Renal cortex interstitium (tissue), 11 donors: ENCODE measurements around the gene TCIRG1. TPM values are rescaled to one million over a fixed set of nuclear protein-coding genes. Genes with fewer than 3 reads are reported as not detected.
"Not testable (repeated sequence)": the region's sequence is repeated elsewhere in the genome, so short reads cannot be mapped to it uniquely, and the experiment has no call there.

Experiments used
- DNase-seq, 11 donors: peaks; one replicate each; pipeline ENCODE4 v3.0.0-alpha.2; 2013; ENCODE audit warnings: low read depth in 9 of 11, low spot score in 4 of 11; ENCODE audit errors: extremely low read depth in 1 of 11
- polyA plus RNA-seq, 3 donors: library from polyadenylated mRNA; unstranded; fragments of 120-200 nt; gene quantifications; one replicate each; pipeline ENCODE4 v1.2.1, GENCODE V29; 2013; ENCODE audit not compliant: insufficient read length in 3 of 3

TCIRG1 gene
- polyA plus RNA-seq, 3 donors, result 16.4 to 31.3 (median 25.0) TPM

DNA sequence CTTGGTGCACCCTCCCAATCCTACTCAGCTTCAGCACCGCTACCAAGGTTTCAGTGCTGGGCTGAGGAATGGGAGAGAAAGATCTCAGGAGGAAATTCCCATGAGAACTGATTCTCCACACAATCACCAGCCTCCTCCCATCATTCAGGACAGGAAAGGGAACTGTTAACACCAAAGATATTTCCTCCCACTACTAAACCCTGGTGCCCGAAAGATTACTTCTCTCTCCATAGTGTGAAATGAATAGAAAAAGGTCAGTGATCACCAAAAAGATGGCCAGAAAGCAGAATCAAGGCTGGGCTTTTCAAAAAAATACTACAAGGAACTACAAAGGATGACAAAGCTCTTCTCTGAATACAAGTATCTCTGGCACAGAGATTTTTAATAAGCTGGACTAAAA lies 26.1 kb downstream of the TCIRG1 start:
- DNase-seq, result no peak

GRCh38 chr11:68065841-68066240 lies 27.0 kb downstream of the TCIRG1 start:
- no peak for DNase-seq

- DNase-seq, result no peak
Observed at GRCh38 chr11:68066742-68067141, 27.9 kb downstream of the TCIRG1 start.

DNA sequence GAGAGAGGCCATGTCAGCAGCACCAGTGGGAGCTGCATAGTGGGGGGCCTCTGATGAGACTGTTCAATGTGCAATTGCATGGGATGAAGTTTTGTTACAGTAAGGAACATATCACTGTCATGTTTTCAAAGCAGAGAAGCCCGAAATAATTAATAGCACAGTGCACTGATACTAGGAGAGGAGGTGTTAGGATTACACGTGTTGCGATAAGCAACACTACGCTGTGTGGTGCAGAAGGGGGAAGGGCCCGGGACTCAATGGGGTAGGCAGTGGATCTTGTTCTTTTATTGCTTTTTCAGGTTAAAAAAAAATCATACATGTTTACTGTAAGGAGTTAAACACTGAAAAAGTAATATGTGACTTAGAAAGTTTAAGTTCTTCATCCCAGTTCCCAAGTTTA lies 29.2 kb downstream of the TCIRG1 start:
- no peak for DNase-seq

GRCh38 chr11:68071281-68072048 lies 32.6 kb downstream of the TCIRG1 start:
- DNase-seq, result no peak

GRCh38 chr11:68074584-68075352 lies 35.9 kb downstream of the TCIRG1 start:
- no peak for DNase-seq

GRCh38 chr11:68076371-68077042 lies 37.7 kb downstream of the TCIRG1 start:
- no peak for DNase-seq

GRCh38 chr11:68077617-68078582 lies 39.1 kb downstream of the TCIRG1 start:
- peak in 1 of 11 donors; percentile 18 for DNase-seq

DNA sequence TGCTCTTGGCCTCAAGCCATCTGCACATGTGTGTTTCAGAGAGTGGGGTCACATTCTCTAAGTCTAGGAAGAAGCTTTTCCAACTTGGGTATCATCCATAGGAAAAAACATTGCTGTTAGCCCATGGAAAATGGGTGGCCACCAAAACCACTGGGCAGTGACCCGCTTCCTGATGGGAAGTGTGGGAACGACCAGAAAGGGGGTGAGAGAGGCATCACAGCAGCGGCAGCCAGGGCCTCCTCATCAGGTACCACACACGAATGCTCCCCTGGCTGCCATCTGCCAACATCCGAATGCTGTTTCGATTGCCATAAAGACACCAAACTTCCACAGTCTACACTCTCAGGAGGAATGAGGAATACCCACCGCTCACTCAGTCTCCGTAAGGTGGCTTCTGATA lies 42.0 kb downstream of the TCIRG1 start:
- no peak for DNase-seq

GRCh38 chr11:68081691-68082090 lies 42.9 kb downstream of the TCIRG1 start:
- no peak for DNase-seq

- DNase-seq, result no peak
Observed at GRCh38 chr11:68082481-68082880, 43.7 kb downstream of the TCIRG1 start.

DNA sequence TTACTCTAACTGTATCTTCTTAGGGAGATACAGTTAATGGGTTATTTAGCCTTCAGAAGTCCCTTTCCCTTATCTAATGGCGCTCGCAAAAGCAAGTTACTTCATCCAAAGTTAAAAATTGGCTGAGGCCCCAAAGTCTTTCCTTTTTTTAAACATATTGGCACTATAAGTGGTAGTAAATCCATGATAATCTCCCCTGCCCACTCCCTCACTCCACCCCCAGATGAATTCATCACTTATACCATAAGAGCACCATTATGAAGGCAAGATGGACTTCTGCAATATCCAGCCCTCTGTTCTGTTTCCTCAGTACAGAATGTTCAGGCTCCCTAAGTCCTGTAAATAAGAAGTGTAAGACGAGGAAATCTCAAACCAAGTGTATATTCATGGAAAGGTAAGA lies 44.7 kb downstream of the TCIRG1 start:
- no peak for DNase-seq

DNA sequence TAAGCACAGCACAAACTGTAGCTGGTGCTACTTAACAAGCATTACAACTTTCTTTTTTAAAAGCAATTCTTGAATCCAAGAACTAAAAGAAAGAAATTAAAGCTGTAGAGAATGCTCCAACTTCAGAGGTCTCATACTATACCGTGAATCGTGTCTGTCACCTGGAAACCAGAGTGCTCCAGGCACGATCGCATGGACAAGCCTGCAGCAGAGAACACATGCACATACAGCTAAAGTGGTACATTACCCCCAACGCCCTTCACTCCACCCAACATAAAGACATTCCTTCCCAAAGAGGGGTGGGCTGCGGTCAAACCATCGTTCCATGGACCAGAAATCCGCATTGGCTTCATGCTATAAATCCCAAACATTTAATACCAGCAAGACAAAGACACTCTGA lies 50.9 kb downstream of the TCIRG1 start:
- no peak for DNase-seq

GRCh38 chr11:68090287-68090686 lies 51.5 kb downstream of the TCIRG1 start:
- no peak for DNase-seq

GRCh38 chr11:68090706-68091105 lies 51.9 kb downstream of the TCIRG1 start:
- no peak for DNase-seq

- no peak for DNase-seq
Observed at GRCh38 chr11:68092411-68092810, 53.6 kb downstream of the TCIRG1 start.

DNA sequence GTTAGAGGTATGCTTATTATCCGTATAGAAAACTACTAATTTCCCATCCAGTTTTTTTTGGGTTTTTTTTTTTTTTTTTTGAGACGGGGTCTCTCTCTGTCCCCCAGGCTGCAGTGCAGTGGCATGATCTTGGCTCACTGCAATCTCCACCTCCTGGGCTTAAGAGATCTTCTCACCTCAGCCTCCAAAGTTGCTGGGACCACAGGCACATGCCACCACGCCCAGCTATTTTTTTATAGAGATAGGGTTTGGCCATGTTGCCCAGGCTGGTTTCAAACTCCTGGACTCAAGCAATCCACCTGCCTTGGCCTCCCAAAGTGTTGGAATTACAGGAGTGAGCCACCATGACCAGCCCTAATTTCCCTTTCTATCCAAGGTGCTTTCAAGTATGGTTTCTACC lies 54.1 kb downstream of the TCIRG1 start:
- DNase-seq, result not testable (repeated sequence)

GRCh38 chr11:68093565-68093964 lies 54.7 kb downstream of the TCIRG1 start:
- no peak for DNase-seq

DNA sequence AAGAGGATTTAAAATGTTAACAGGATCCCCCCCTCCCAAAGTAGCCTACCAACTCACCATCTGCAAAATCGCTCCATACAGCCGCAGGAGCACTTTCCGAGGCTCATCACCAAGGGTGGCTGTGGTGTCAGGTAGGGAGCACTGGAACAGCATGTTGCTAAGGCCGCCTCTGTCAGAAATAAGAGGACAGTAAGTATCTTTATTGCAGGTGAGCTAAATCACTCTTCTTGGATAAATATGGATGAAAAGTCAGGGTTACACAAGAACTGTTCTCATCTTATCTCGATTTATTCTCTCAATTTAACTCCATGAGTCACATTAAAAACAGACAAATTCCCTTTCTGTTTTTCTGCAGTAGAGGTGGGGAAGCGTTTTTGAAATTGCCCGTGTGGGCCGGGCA lies 58.1 kb downstream of the TCIRG1 start:
- DNase-seq, result no peak
